ENCODE results near the gene NKX1-1. TPM values are rescaled to one million over a fixed set of nuclear protein-coding genes. Genes with fewer than 3 reads are reported as not detected.
"Not testable (repeated sequence)": the region's sequence is repeated elsewhere in the genome, so short reads cannot be mapped to it uniquely, and the experiment has no call there.

NKX1-1 gene
- total and polyA plus RNA-seq, 2 of the 8 experiments (the other 6 are each of a cell fraction or from before 2014, with no cell fraction given): not detected

DNA sequence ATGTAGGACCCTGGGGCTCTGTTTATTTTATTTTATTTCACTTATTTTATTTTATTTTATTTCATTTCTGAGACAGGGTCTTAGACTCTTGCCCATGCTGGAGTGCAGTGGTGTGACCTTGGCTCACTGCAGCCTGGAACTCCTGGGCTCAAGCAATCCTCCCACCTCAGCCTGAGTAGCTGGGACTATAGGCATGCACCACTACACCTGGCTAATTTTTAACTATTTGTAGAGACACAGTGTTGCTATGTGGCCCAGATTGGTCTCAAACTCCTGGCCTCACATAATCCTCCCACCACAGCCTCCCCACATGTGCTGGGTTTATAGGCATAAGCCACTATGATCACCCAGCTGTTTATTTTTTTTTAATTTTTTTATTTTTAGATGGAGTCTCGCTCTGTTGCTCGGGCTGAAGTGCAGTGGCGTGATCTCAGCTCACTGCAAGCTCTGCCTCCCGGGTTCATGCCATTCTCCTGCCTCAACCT lies 37.5 kb upstream of the NKX1-1 start:
- H3K14ac ChIP-seq (ENCODE audit: insufficient read length); H3K56ac ChIP-seq (replicated peaks; ENCODE audit: insufficient read length, low read depth, low read length); H2AK5ac ChIP-seq (ENCODE audit: low read depth, low read length); H4K20me1 ChIP-seq (replicated peaks in 1 of 2; ENCODE audit: control insufficient read depth in 1 of 2, insufficient read depth in 2 of 2, low read length in 2 of 2); H3K23ac ChIP-seq (ENCODE audit: insufficient read length); H2BK20ac ChIP-seq (ENCODE audit: low read length); H3K27me3 ChIP-seq (replicated peaks in 1 of 4; ENCODE audit: control insufficient read depth in 3 of 4, extremely low read depth in 1 of 4, insufficient read depth in 3 of 4, low read length in 3 of 4); H2BK15ac ChIP-seq (ENCODE audit: low read length); H3K23me2 ChIP-seq (ENCODE audit: low read depth, low read length); H3K4me3 ChIP-seq (ENCODE audit: extremely low read depth in 1 of 4, insufficient read depth in 2 of 4, low read depth in 3 of 4, low read length in 4 of 4); H4K91ac ChIP-seq (replicated peaks; ENCODE audit: insufficient read length, low read length); H3K79me2 ChIP-seq (ENCODE audit: control insufficient read depth in 1 of 2, insufficient read depth in 2 of 2, low read length in 2 of 2); H3K27ac ChIP-seq (ENCODE audit: low read depth, low read length); H3K9me3 ChIP-seq (ENCODE audit: insufficient read depth in 2 of 2, low read depth in 1 of 2, low read length in 1 of 2); DNase-seq (ENCODE audit: low read depth in 1 of 2, low spot score in 2 of 2); H3K18ac ChIP-seq (ENCODE audit: extremely low read depth, low read length); H4K5ac ChIP-seq (ENCODE audit: insufficient read length, low read depth, low read length); H2AFZ ChIP-seq (ENCODE audit: low read length); H2BK12ac ChIP-seq (ENCODE audit: low read depth, low read length); H4K8ac ChIP-seq (ENCODE audit: extremely low read depth, insufficient read depth, low read length); H3K9ac ChIP-seq (replicated peaks in 1 of 4; ENCODE audit: extremely low read depth in 1 of 4, low read depth in 3 of 4, low read length in 3 of 4); FAIRE-seq; H3K36me3 ChIP-seq (ENCODE audit: control insufficient read depth in 2 of 4, insufficient read depth in 4 of 4, low read length in 3 of 4); H3K4ac ChIP-seq (replicated peaks; ENCODE audit: insufficient read length, low read depth, low read length); H3K4me1 ChIP-seq (replicated peaks in 1 of 4; ENCODE audit: control insufficient read depth in 3 of 4, insufficient read depth in 4 of 4, low read length in 3 of 4); H2BK120ac ChIP-seq (replicated peaks; ENCODE audit: low read depth, low read length); POLR2A ChIA-PET (ENCODE audit: partially characterized antibody); H3K79me1 ChIP-seq (ENCODE audit: low read depth, low read length); H2BK5ac ChIP-seq (ENCODE audit: low read depth, low read length); H3K4me2 ChIP-seq (ENCODE audit: insufficient read depth in 1 of 2, low read depth in 2 of 2, low read length in 2 of 2): not testable (repeated sequence)
- WGBS, 2 experiments (ENCODE audit: extremely low coverage in 1 of 2, insufficient coverage in 1 of 2, insufficient read length in 1 of 2, insufficient replicate concordance in 2 of 2, low coverage in 1 of 2, low lambda C conversion rate in 2 of 2, missing lambda C conversion rate in 1 of 2): 90% methylated on average over 4 of the region's 4 CpGs; no CpG with 5 or more reads in 1 of the 2 experiments
- CTCF ChIA-PET (ENCODE audit: partially characterized antibody): interaction anchor here (1.2 to 1.6 kb wide), 2 partner anchors 15 to 88 kb away, joined by 3 read pairs; no protein-coding TSS in a partner anchor

Data from H1 (cell line).